H9 (cell line): ENCODE measurements around the gene CDH20. TPM values are rescaled to one million over a fixed set of nuclear protein-coding genes. Genes with fewer than 3 reads are reported as not detected.

Source experiments
- DNase-seq: peaks from one replicate; pipeline ENCODE4 v3.0.0-alpha.2; 2017
- H2AFZ ChIP-seq: one replicate; pipeline ENCODE4 v1.6.1; 2013; ENCODE audit warnings: mild to moderate bottlenecking, low read length, control low read depth, moderate library complexity
- H2AK5ac ChIP-seq: 2 replicates; pipeline ENCODE4 v1.6.1; 2013; ENCODE audit warnings: low read length, control low read depth, mixed read lengths; ENCODE audit not compliant: insufficient read length
- H2BK120ac ChIP-seq: one replicate; pipeline ENCODE4 v1.6.1; 2013; ENCODE audit warnings: low read depth, mild to moderate bottlenecking, low read length, control low read depth, inconsistent platforms; ENCODE audit not compliant: poor library complexity, severe bottlenecking
- H2BK12ac ChIP-seq: 2 replicates; pipeline ENCODE4 v1.6.1; 2013; ENCODE audit warnings: low read length, control low read depth, mixed read lengths, low read depth; ENCODE audit not compliant: insufficient read length
- H2BK15ac ChIP-seq: 2 replicates; pipeline ENCODE4 v1.6.1; 2013; ENCODE audit warnings: low read depth, low read length, control low read depth
- H2BK20ac ChIP-seq: one replicate; pipeline ENCODE4 v1.6.1; 2013; ENCODE audit warnings: low read depth, mild to moderate bottlenecking, low read length, control low read depth, inconsistent platforms; ENCODE audit not compliant: poor library complexity, severe bottlenecking
- H2BK5ac ChIP-seq: 2 replicates; pipeline ENCODE4 v1.6.1; 2013; ENCODE audit warnings: low read length, control low read depth, mixed read lengths; ENCODE audit not compliant: insufficient read length
- H3K14ac ChIP-seq: 2 replicates; pipeline ENCODE4 v1.6.1; 2013; ENCODE audit warnings: low read length, control low read depth; ENCODE audit not compliant: insufficient read depth
- H3K18ac ChIP-seq: 2 replicates; pipeline ENCODE4 v1.6.1; 2013; ENCODE audit warnings: low read depth, mild to moderate bottlenecking, mixed read lengths, low read length, control low read depth; ENCODE audit not compliant: insufficient read length
- H3K23ac ChIP-seq: 2 replicates; pipeline ENCODE4 v1.6.1; 2013; ENCODE audit warnings: low read length, control low read depth, mixed read lengths, low read depth; ENCODE audit not compliant: insufficient read length
- H3K23me2 ChIP-seq: 2 replicates; pipeline ENCODE4 v1.6.1; 2013; ENCODE audit warnings: low read depth, mild to moderate bottlenecking, mixed read lengths, low read length, control low read depth; ENCODE audit not compliant: insufficient read length, poor library complexity, severe bottlenecking
- H3K27ac ChIP-seq: 2 replicates; pipeline ENCODE4 v1.5.1; 2013; ENCODE audit warnings: low read length, control low read depth, mixed read lengths, low read depth; ENCODE audit not compliant: insufficient read length
- H3K27me3 ChIP-seq: 2 replicates; pipeline ENCODE4 v1.6.1; 2013; ENCODE audit warnings: low read length, control low read depth, inconsistent platforms; ENCODE audit not compliant: insufficient read depth
- H3K4ac ChIP-seq: 2 replicates; pipeline ENCODE4 v1.6.1; 2013; ENCODE audit warnings: low read depth, mild to moderate bottlenecking, control low read depth, inconsistent platforms, low read length, moderate library complexity
- H3K4me1 ChIP-seq: 2 replicates; pipeline ENCODE4 v1.6.1; 2013; ENCODE audit warnings: low read length, control low read depth, inconsistent platforms; ENCODE audit not compliant: insufficient read depth
- H3K4me2 ChIP-seq: 2 replicates; pipeline ENCODE4 v1.6.1; 2013; ENCODE audit warnings: low read length, control low read depth, mixed read lengths; ENCODE audit not compliant: insufficient read length, insufficient read depth
- H3K56ac ChIP-seq: 2 replicates; pipeline ENCODE4 v1.6.1; 2013; ENCODE audit warnings: low read depth, mild to moderate bottlenecking, mixed read lengths, low read length, control low read depth; ENCODE audit not compliant: insufficient read length
- H3K79me1 ChIP-seq: 2 replicates; pipeline ENCODE4 v1.6.1; 2013; ENCODE audit warnings: low read depth, mild to moderate bottlenecking, moderate library complexity, low read length, control low read depth, inconsistent platforms; ENCODE audit not compliant: insufficient read depth, poor library complexity, severe bottlenecking
- H3K79me2 ChIP-seq: 2 replicates; pipeline ENCODE4 v1.6.1; 2013; ENCODE audit warnings: low read length, control low read depth, inconsistent platforms; ENCODE audit not compliant: insufficient read depth
- H3K9ac ChIP-seq: 2 replicates; pipeline ENCODE4 v1.6.1; 2013; ENCODE audit warnings: low read length, control low read depth, mixed read lengths; ENCODE audit not compliant: insufficient read length; ENCODE audit errors: extremely low read depth
- H3K9me3 ChIP-seq: one replicate; pipeline ENCODE4 v1.6.1; 2013; ENCODE audit warnings: low read depth, low read length, inconsistent platforms; ENCODE audit not compliant: control insufficient read depth
- H3T11ph ChIP-seq: one replicate; pipeline ENCODE4 v1.6.1; 2013; ENCODE audit warnings: mild to moderate bottlenecking, low read length, control low read depth, inconsistent platforms
- H4K20me1 ChIP-seq: one replicate; pipeline ENCODE4 v1.6.1; 2013; ENCODE audit not compliant: control insufficient read depth, insufficient read length, insufficient read depth
- H4K5ac ChIP-seq: 2 replicates; pipeline ENCODE4 v1.6.1; 2013; ENCODE audit warnings: low read depth, mild to moderate bottlenecking, mixed read lengths, low read length, control low read depth; ENCODE audit not compliant: insufficient read length
- H4K8ac ChIP-seq: replicated peaks from 2 replicates; pipeline ENCODE4 v1.6.1; 2013; ENCODE audit warnings: low read length, control low read depth, mixed read lengths, low read depth; ENCODE audit not compliant: insufficient read length
- H4K91ac ChIP-seq: 2 replicates; pipeline ENCODE4 v1.6.1; 2013; ENCODE audit warnings: low read depth, mild to moderate bottlenecking, moderate library complexity, mixed read lengths, low read length, control low read depth; ENCODE audit not compliant: insufficient read length
- H3K27ac Mint-ChIP-seq, 3 experiments: 2 replicates in 2 of 3; 3 replicates in 1 of 3; pipeline ENCODE4 v1.8.0; 2020 to 2021; ENCODE audit warnings: mixed read lengths in 3 of 3, mild to moderate bottlenecking in 1 of 3, moderate library complexity in 1 of 3
- H3K27me3 Mint-ChIP-seq: 2 replicates; pipeline ENCODE4 v1.8.0; 2021; ENCODE audit warnings: low read depth, mild to moderate bottlenecking, moderate library complexity, mixed read lengths
- H3K36me3 Mint-ChIP-seq, 3 experiments: 2 replicates in 2 of 3; 3 replicates in 1 of 3; pipeline ENCODE4 v1.8.0; 2020 to 2021; ENCODE audit warnings: low read depth in 3 of 3, mixed read lengths in 3 of 3; ENCODE audit not compliant: insufficient read depth in 1 of 3
- H3K4me1 Mint-ChIP-seq, 2 experiments: 2 replicates each; pipeline ENCODE4 v1.8.0; 2020; ENCODE audit warnings: mixed read lengths in 2 of 2
- H3K4me3 Mint-ChIP-seq, 2 experiments: 2 replicates in 1 of 2; 3 replicates in 1 of 2; pipeline ENCODE4 v1.8.0; 2020 to 2021; ENCODE audit warnings: mild to moderate bottlenecking in 2 of 2, mixed read lengths in 2 of 2, moderate library complexity in 1 of 2
- H3K9me3 Mint-ChIP-seq, 2 experiments: 2 replicates in 1 of 2; 3 replicates in 1 of 2; pipeline ENCODE4 v1.8.0; 2020; ENCODE audit warnings: mild to moderate bottlenecking in 2 of 2, mixed read lengths in 2 of 2, moderate library complexity in 1 of 2
- WGBS: extraction: QIAGEN DNeasy Blood & Tissue Kit; methylation state at CpG from one replicate; pipeline ENCODE4 v1.1.7; 2013; ENCODE audit warnings: missing lambda C conversion rate, low lambda C conversion rate, mixed read lengths; ENCODE audit not compliant: insufficient read length; ENCODE audit errors: extremely low coverage; 5-methylcytosine and 5-hydroxymethylcytosine counted together
- total RNA-seq: library from RNA; stranded (reverse); gene quantifications from 2 replicates; pipeline ENCODE4 v1.2.1, GENCODE V29; 2021
- TF ChIP-seq, protein P1 (sequence below): fragments of 200-600 bp; sonication (generic); conservative IDR thresholded peaks from 3 replicates; pipeline ENCODE4 v1.8.0; 2021; ENCODE audit warnings: antibody characterized with exemption, mild to moderate bottlenecking

Gene CDH20
- total RNA-seq, 1 experiment from 2014 or later, result not detected

DNA sequence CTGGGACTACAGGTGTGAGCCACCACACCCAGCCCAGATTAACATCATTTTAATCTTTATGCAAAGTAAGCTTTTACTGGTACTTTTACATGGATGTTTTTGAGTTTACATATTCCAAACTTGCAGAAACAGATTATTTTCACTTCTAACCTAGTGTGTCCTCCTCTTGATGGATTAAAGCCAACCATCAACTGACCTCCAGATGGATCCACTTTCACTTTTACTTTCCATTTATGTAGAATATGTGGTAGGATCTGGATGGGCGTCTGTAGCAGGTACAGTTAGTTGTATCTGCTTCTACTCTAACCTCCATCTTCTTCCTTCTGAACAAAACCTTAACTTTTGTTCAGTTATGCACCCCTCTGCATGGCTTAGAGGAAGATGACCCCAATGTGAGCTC lies 264.1 kb downstream of the CDH20 start:
- no CpG with 5 or more reads among the region's 1 CpG for WGBS

More for the DNA sequence above, 264.1 kb downstream of the CDH20 start:
- H3K56ac ChIP-seq, result no peak overlapping the region
- no peaks in the 10 kb centered on the region for H3K9me3 ChIP-seq
- peaks cover 10 to 15% of the 10 kb centered on the region in 2 experiments for H3K4me1 Mint-ChIP-seq
- H3K18ac ChIP-seq, result no peak overlapping the region
- no peak overlapping the region for H2BK20ac ChIP-seq
- no peak overlapping the region for H3K27ac ChIP-seq
- H3K4ac ChIP-seq, result no peak overlapping the region
- no peak overlapping the region for H4K91ac ChIP-seq
- peaks cover 0 to 5% (median 0%) of the 10 kb centered on the region in 3 experiments; a peak in 3 of 7 replicates for H3K36me3 Mint-ChIP-seq
- no peaks in the 10 kb centered on the region for H3K79me2 ChIP-seq
- H3K23me2 ChIP-seq, result no peaks in the 10 kb centered on the region
- H2BK120ac ChIP-seq, result no peak overlapping the region
- no peak overlapping the region for H3K27ac Mint-ChIP-seq
- TF ChIP-seq, protein P1, sequence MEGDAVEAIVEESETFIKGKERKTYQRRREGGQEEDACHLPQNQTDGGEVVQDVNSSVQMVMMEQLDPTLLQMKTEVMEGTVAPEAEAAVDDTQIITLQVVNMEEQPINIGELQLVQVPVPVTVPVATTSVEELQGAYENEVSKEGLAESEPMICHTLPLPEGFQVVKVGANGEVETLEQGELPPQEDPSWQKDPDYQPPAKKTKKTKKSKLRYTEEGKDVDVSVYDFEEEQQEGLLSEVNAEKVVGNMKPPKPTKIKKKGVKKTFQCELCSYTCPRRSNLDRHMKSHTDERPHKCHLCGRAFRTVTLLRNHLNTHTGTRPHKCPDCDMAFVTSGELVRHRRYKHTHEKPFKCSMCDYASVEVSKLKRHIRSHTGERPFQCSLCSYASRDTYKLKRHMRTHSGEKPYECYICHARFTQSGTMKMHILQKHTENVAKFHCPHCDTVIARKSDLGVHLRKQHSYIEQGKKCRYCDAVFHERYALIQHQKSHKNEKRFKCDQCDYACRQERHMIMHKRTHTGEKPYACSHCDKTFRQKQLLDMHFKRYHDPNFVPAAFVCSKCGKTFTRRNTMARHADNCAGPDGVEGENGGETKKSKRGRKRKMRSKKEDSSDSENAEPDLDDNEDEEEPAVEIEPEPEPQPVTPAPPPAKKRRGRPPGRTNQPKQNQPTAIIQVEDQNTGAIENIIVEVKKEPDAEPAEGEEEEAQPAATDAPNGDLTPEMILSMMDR, result no peak
- no peak overlapping the region for H2AK5ac ChIP-seq
- DNase-seq, result no peak
- no peak overlapping the region for H2BK12ac ChIP-seq
- H4K5ac ChIP-seq, result no peak overlapping the region
- no peaks in the 10 kb centered on the region for H4K20me1 ChIP-seq
- no peak overlapping the region for H4K8ac ChIP-seq
- H3K9ac ChIP-seq, result no peak overlapping the region
- no peak overlapping the region for H3K14ac ChIP-seq
- H3K4me1 ChIP-seq, result peaks cover 4% of the 10 kb centered on the region; the same call in 1 of the 2 replicates
- no peak overlapping the region for H3K4me3 Mint-ChIP-seq
- H3K9me3 Mint-ChIP-seq, result no peaks in the 10 kb centered on the region
- H3K79me1 ChIP-seq, result no peaks in the 10 kb centered on the region
- H3K23ac ChIP-seq, result no peak overlapping the region
- peak overlapping the region; percentile 99; the same call in 1 of the 2 replicates for H2BK15ac ChIP-seq
- no peaks in the 10 kb centered on the region; the same call in 1 of the 2 replicates for H3K27me3 Mint-ChIP-seq
- H2AFZ ChIP-seq, result no peak overlapping the region
- H3K27me3 ChIP-seq, result no peaks in the 10 kb centered on the region
- H3T11ph ChIP-seq, result no peak overlapping the region
- H3K4me2 ChIP-seq, result no peak overlapping the region
- H2BK5ac ChIP-seq, result no peak overlapping the region
